HUES6 (cell line): ENCODE data around the gene C1QL1.
"Not testable (repeated sequence)": the region's sequence is repeated elsewhere in the genome, so short reads cannot be mapped to it uniquely, and the experiment has no call there.

Source experiments
- H3K27ac ChIP-seq: 2 replicates; pipeline ENCODE4 v1.7.0; 2013; ENCODE audit warnings: low read depth, mild to moderate bottlenecking, low read length, inconsistent platforms
- H3K27me3 ChIP-seq: 2 replicates; pipeline ENCODE4 v1.6.1; 2013; ENCODE audit warnings: low read length; ENCODE audit not compliant: control insufficient read depth, insufficient read depth
- H3K36me3 ChIP-seq: 2 replicates; pipeline ENCODE4 v1.6.1; 2013; ENCODE audit warnings: low read length; ENCODE audit not compliant: control insufficient read depth, insufficient read depth
- H3K4me1 ChIP-seq: 2 replicates; pipeline ENCODE4 v1.6.1; 2013; ENCODE audit warnings: low read length; ENCODE audit not compliant: control insufficient read depth, insufficient read depth
- H3K4me3 ChIP-seq: 2 replicates; pipeline ENCODE4 v1.5.1; 2013; ENCODE audit warnings: low read depth, low read length
- H3K9ac ChIP-seq: one replicate; pipeline ENCODE4 v1.6.1; 2013; ENCODE audit warnings: mild to moderate bottlenecking, low read length
- H3K9me3 ChIP-seq: 2 replicates; pipeline ENCODE4 v1.6.1; 2013; ENCODE audit warnings: low read depth, low read length; ENCODE audit not compliant: control insufficient read depth, insufficient read depth

C1QL1 gene

DNA sequence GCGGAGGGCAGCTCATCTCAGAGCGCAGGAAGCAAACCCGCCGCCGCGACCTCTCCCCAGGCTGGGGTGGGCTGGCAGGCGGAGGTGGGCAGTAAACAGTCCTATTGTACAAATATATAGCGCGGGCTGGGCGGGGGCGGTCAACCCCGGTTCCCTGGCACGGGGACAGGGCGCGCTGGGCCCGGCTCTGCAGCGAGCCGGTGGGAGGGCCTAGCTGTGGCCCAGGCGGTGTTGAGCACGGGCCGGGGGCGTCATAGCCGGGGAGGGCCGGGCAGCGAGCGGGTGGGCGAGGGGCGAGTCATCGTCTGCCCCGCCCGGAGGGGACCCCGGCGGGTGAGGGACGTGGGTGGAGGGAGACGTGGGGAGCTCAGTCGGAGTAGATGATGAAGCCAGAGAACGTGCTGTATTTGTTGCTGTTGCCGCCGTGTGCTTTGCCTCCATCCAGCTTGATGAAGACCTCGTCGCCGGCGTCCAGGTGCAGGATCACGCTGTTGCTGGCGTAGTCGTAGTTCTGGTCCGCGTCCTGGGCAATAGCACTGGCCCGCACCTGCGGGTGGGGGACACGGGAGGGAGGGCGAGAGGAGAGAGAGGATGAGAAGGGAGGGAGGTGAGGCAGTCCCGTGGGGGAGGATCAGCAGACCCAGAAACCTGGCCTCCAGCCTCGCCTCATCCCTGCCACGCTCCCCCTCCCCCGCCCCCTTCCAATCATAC, 8.1 kb downstream of the C1QL1 start:
- no peak overlapping the region for H3K27ac ChIP-seq
- peak overlapping the region; percentile 23; the same call in 1 of the 2 replicates for H3K4me3 ChIP-seq
- H3K36me3 ChIP-seq: no peaks in the 10 kb centered on the region
- H3K9me3 ChIP-seq: no peaks in the 10 kb centered on the region
- peaks cover 25% of the 10 kb centered on the region for H3K27me3 ChIP-seq
- peaks cover 9% of the 10 kb centered on the region for H3K4me1 ChIP-seq
- no peak overlapping the region for H3K9ac ChIP-seq

DNA sequence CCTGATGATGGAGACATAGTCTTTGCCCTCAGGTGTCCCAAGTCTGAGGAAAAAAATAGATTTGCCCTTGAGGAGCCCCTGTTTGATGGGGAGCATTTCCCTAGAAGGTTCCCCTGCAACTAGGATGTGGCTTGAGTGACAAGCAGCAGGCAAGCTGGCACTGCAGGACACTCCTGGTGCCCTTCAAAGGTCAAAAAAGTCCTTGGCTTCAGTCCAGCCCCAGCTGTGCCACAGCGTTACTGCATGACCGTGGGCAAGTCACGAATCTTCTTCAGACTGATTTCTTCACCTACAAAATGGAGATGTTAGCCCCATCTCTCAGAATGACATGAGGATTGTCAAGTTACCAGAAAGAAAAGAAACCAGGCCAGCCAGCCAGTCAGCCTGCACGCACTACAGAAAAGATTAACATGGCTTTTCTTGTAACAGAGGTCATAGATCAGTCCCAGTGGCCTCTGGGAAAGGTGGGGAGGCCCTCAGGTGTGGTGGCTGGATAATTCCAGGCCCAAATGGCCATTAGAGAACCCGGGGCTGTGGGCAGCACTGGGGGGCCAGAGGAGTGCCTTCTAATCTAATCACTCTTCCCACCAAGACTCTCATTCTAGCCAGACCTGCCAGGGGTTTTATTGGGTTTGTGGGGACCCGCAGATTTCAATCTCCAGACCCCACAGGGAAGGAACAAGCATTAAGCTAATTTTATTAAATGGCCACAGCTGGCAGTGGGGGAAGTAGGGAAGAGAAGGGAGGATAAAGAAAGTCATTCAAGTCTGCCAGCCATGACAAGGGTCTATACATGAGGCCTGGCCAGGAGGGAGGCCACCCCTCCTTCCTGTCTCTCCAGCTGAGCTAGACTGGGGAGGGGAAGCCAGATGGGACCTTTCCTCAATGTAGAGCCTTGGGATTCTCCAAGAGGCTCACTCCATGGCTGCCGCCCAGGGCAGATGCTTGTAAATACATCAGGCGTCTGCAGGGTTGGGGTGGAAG, 10.8 kb downstream of the C1QL1 start:
- Histone ChIP-seq H3K9ac (no peak overlapping the region), H3K27ac (no peak overlapping the region), H3K9me3 (no peaks in the 10 kb centered on the region), H3K36me3 (no peaks in the 10 kb centered on the region), H3K27me3 (peaks cover 14% of the 10 kb centered on the region; the same call in 1 of the 2 replicates), H3K4me1 (peaks cover 8% of the 10 kb centered on the region), H3K4me3 (no peak overlapping the region)

GRCh38 chr17:44955674-44956425, 12.3 kb downstream of the C1QL1 start:
- Histone ChIP-seq H3K36me3 (no peaks in the 10 kb centered on the region), H3K9ac (no peak overlapping the region), H3K27ac (no peak overlapping the region), H3K4me3 (no peak overlapping the region), H3K9me3 (no peaks in the 10 kb centered on the region), H3K4me1 (peaks cover 4% of the 10 kb centered on the region), H3K27me3 (peaks cover 12% of the 10 kb centered on the region; the same call in 1 of the 2 replicates)

DNA sequence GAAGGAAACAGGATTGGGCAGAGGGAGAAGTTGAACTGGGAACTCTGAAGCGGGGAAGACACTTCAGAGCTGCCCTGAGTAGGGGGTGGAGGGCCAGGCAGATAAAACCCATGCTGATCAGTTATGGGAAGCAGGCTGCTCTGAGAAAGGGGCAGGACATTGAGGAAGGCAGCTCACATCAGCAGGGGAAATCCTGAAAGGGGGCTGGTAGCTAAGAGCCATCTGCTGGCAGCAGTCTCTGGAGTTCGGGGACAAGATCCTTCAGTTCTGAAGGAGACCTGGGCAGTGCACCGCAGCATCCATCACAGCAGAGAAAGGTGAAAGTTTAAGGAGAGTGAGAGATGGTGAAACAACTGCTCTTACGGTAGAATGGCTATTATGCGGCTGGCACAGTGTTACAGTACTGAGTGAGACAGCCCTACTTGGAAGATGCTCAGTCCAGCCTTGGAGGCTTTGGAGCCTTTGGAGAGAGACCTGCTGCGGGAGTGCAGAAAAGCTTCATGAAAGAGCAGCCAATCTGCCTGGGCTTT, 15.1 kb downstream of the C1QL1 start:
- Histone ChIP-seq H3K9ac (no peak overlapping the region), H3K27ac (no peak overlapping the region)

DNA sequence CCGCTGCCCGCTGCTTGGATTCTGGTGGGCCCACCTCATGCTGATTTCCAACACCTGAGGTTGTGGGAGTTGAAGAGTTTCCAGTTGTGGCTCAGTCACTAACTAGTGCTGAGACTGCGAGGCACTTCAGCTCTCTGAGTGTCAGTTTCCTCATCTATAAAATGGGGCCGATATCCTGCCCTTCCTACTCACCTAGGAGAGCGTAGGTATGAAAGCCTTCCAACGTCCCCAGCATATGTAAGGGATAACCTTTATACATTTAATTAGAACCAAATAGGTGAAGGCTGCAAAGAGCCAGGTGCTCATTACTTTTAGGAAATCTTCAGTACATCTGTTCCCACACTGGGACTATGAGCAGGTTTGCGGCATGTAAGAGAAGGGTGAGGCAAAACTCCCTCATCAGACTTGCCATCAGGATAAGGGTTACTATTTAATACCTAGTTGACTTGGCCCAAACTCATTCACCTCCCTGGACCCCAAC, 19.7 kb downstream of the C1QL1 start:
- Histone ChIP-seq H3K9me3 (no peaks in the 10 kb centered on the region), H3K4me3 (peak overlapping the region; percentile 92), H3K4me1 (peaks cover 5% of the 10 kb centered on the region), H3K36me3 (peaks cover 9% of the 10 kb centered on the region; the same call in 1 of the 2 replicates), H3K9ac (peak overlapping the region; percentile 83), H3K27ac (no peak overlapping the region), H3K27me3 (no peaks in the 10 kb centered on the region)

More for the DNA sequence above, 15.1 kb downstream of the C1QL1 start:
- H3K27me3 ChIP-seq: no peaks in the 10 kb centered on the region; the same call in 1 of the 2 replicates
- H3K36me3 ChIP-seq: no peaks in the 10 kb centered on the region
- H3K4me1 ChIP-seq: peaks cover 3% of the 10 kb centered on the region; the same call in 1 of the 2 replicates
- no peak overlapping the region for H3K4me3 ChIP-seq
- no peaks in the 10 kb centered on the region for H3K9me3 ChIP-seq

- peaks cover 12% of the 10 kb centered on the region; the same call in 1 of the 2 replicates for H3K36me3 ChIP-seq
- H3K4me3 ChIP-seq: peak within 1 kb of the TSS; percentile 92
- peak within 1 kb of the TSS; percentile 62 for H3K27ac ChIP-seq
- peak within 1 kb of the TSS; percentile 83 for H3K9ac ChIP-seq
- H3K9me3 ChIP-seq: no peaks in the 10 kb centered on the region
- peaks cover 5% of the 10 kb centered on the region for H3K4me1 ChIP-seq
- no peaks in the 10 kb centered on the region for H3K27me3 ChIP-seq
Measured at GRCh38 chr17:44947461-44948314, 20.4 kb downstream of the C1QL1 start, which contains the start of gene KIF18B. TSS of gene KIF18B (minus strand) at chr17:44947773. CDS start at chr17:44936344, 11,429 bp downstream.

- Histone ChIP-seq H3K36me3 (peaks cover 24% of the 10 kb centered on the region), H3K4me3 (peak overlapping the region; percentile 92; the same call in 1 of the 2 replicates)
- H3K4me1 ChIP-seq, H3K9me3 ChIP-seq, H3K27me3 ChIP-seq, H3K27ac ChIP-seq, H3K9ac ChIP-seq: not testable (repeated sequence)
Measured at GRCh38 chr17:44945652-44946051, 22.5 kb downstream of the C1QL1 start.

DNA sequence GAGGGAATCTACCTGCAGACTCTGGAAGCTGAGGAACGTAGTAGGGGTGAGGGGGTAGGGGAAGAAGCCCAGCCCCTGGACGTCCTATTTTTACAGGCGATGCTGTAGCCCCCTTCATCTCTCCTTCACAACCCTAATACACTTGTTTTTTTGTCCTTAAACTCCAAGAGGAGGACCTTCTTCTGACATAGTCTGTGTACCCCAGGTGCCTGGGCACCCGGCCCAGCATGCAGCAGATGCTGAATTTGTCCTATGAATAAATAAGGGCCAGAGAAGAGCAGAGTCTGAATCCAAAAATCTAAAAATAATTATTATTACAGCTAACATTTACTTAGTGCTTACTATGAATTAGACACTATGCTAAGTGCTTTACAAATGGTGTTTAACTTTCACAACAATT, 25.6 kb downstream of the C1QL1 start:
- H3K27me3 ChIP-seq: no peaks in the 10 kb centered on the region
- H3K27ac ChIP-seq: no peak overlapping the region
- H3K9me3 ChIP-seq: no peaks in the 10 kb centered on the region
- peaks cover 33% of the 10 kb centered on the region for H3K36me3 ChIP-seq
- H3K4me1 ChIP-seq: no peaks in the 10 kb centered on the region; the same call in 1 of the 2 replicates
- no peak overlapping the region for H3K4me3 ChIP-seq
- H3K9ac ChIP-seq: no peak overlapping the region

DNA sequence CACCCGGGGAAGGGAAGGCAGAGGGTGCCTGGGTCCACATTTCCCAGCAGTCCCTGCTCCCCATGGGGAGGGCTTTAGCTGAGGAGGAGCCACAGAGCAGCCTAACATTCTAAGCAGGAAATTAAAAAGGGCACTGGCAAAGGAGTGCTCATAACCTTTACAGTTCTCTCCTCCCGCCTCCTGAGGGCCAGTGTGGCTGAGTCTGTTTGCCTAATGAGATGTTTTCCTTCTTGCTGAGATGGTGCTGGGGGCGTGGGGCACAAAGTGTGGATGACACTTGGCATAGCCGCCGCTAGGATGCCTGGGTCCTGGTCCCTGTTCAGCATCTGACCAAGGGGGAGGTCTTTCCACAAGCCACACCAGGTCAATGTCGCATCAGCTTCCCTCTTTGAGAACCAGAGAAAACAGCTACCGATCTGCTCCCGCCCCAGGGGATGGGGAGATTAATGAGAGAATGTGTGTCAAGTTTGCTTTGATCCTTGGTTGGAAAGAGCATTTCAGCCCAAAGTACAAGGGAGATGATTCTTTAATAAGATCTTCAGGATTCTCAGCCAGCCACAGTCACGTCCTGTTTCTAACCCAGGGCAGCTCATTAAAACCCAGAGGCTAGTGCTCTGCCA, 26.3 kb downstream of the C1QL1 start:
- Histone ChIP-seq H3K9me3 (no peaks in the 10 kb centered on the region), H3K4me3 (no peak overlapping the region), H3K27me3 (no peaks in the 10 kb centered on the region), H3K4me1 (no peaks in the 10 kb centered on the region; the same call in 1 of the 2 replicates), H3K9ac (no peak overlapping the region), H3K36me3 (peaks cover 36% of the 10 kb centered on the region), H3K27ac (no peak overlapping the region)
